GM19455 (cell line): ENCODE data around the gene LYPD5.

Experiments
- ATAC-seq: cut with Tn5 transposase; IDR thresholded peaks from one replicate; pipeline ENCODE4 v1.9.1; 2021; ENCODE audit not compliant: unreplicated experiment

Gene LYPD5

GRCh38 chr19:43754503-43755255, 47.6 kb downstream of the LYPD5 start, which contains the start of gene SMG9:
TSS of gene SMG9 (minus strand) at chr19:43754962. CDS start at chr19:43750741, 4,221 bp downstream.
- ATAC-seq: peak; percentile 50

GRCh38 chr19:43754253-43754502, 48.1 kb downstream of the LYPD5 start:
- no peak for ATAC-seq

GRCh38 chr19:43752287-43752875, 49.9 kb downstream of the LYPD5 start:
- ATAC-seq: no peak

GRCh38 chr19:43751466-43752220, 50.6 kb downstream of the LYPD5 start:
- no peak for ATAC-seq

- no peak for ATAC-seq
Measured at GRCh38 chr19:43749898-43750297, 52.3 kb downstream of the LYPD5 start.

- ATAC-seq: no peak
Measured at GRCh38 chr19:43749152-43749551, 53.1 kb downstream of the LYPD5 start.

- no peak for ATAC-seq
Measured at GRCh38 chr19:43748685-43749084, 53.6 kb downstream of the LYPD5 start.

- no peak for ATAC-seq
Measured at GRCh38 chr19:43748205-43748594, 54.0 kb downstream of the LYPD5 start.

GRCh38 chr19:43747557-43748204, 54.6 kb downstream of the LYPD5 start:
- ATAC-seq: no peak
